Rectal smooth muscle tissue (tissue), 1 donor: ENCODE data around the gene COBL.

ENCODE experiments used
- H3K27ac ChIP-seq: one replicate; pipeline ENCODE4 v1.7.0; 2013; ENCODE audit warnings: low read depth, low read length, inconsistent platforms
- H3K27me3 ChIP-seq: one replicate; pipeline ENCODE4 v1.7.0; 2013; ENCODE audit warnings: low read length; ENCODE audit not compliant: control insufficient read depth, insufficient read depth
- H3K36me3 ChIP-seq: one replicate; pipeline ENCODE4 v1.7.0; 2013; ENCODE audit warnings: low read length; ENCODE audit not compliant: control insufficient read depth, insufficient read depth
- H3K4me1 ChIP-seq: one replicate; pipeline ENCODE4 v1.7.0; 2013; ENCODE audit warnings: low read length; ENCODE audit not compliant: control insufficient read depth, insufficient read depth
- H3K4me3 ChIP-seq: one replicate; pipeline ENCODE4 v1.7.0; 2013; ENCODE audit warnings: low read length
- H3K9ac ChIP-seq: one replicate; pipeline ENCODE4 v1.7.0; 2013; ENCODE audit warnings: low read length

The COBL gene

DNA sequence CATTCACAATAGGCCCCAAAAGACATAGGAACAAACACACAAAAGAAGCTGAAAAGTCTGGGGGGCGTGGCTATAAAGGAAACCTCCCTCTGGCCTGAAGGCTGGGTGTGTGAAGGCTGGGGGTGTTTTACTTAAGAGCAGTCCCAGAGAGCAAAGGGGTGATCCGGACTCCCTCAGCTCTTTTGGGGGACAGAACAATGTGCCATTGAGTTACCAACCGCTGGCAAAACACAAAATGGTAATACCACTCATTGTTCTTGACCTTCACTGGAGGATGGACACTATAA, 189.0 kb downstream of the COBL start:
- Histone ChIP-seq H3K4me3 (no peak overlapping the region), H3K4me1 (no peaks in the 10 kb centered on the region), H3K27ac (no peak overlapping the region)

DNA sequence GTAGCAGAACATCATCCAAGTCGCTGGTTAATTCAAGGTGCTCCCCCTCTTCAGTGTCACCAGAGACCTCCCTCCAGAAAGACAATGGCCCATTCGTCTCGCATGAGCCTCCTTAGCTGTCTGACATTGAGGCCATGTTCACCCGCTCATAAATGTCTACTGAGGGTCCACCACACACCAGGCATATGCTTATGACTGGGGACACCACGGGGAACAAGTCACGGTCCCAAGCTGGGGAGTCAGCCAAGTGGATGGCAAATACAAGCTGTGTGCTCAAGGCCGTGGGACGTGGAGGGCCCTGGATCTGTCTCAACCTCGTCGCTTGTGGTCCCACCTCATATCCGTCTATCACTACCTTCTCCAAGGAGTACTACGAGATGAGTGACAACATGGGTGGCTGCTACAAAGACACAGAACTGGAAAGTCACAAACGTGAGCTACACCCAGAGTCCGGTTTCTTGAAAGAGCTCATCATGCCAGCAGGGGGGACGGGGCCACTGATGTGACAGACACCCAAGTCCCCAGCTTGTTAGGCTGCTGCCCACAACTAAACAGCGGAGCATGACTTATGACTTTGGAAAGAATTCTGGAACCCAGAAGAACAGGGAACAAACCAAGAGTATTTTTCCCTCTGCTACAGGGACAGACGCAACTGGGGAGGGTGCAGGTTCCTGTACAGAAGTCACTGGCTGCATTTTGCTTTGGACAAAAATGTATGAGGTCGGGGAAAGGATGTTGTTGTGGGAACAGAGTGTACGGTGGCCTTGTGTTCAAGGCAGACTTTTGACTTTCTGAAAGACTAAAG, 189.6 kb downstream of the COBL start:
- H3K4me3 ChIP-seq = no peak overlapping the region
- no peaks in the 10 kb centered on the region for H3K4me1 ChIP-seq
- H3K27ac ChIP-seq = no peak overlapping the region
- H3K27me3 ChIP-seq = no peaks in the 10 kb centered on the region
- H3K36me3 ChIP-seq = no peaks in the 10 kb centered on the region
- H3K9ac ChIP-seq = no peak overlapping the region

More for the DNA sequence above, 189.0 kb downstream of the COBL start:
- no peaks in the 10 kb centered on the region for H3K27me3 ChIP-seq
- H3K9ac ChIP-seq = no peak overlapping the region
- no peaks in the 10 kb centered on the region for H3K36me3 ChIP-seq

- no peaks in the 10 kb centered on the region for H3K36me3 ChIP-seq
- H3K27me3 ChIP-seq = no peaks in the 10 kb centered on the region
- H3K4me3 ChIP-seq = no peak overlapping the region
- no peak overlapping the region for H3K9ac ChIP-seq
- H3K4me1 ChIP-seq = no peaks in the 10 kb centered on the region
- no peak overlapping the region for H3K27ac ChIP-seq
These were observed 190.3 kb downstream of the COBL start for GRCh38 chr7:51126324-51126723.

GRCh38 chr7:51124321-51124720, 192.3 kb downstream of the COBL start:
- Histone ChIP-seq H3K27me3 (no peaks in the 10 kb centered on the region), H3K4me3 (no peak overlapping the region), H3K4me1 (no peaks in the 10 kb centered on the region), H3K27ac (no peak overlapping the region), H3K36me3 (no peaks in the 10 kb centered on the region), H3K9ac (no peak overlapping the region)

GRCh38 chr7:51123322-51124019, 193.1 kb downstream of the COBL start:
- no peaks in the 10 kb centered on the region for H3K36me3 ChIP-seq
- no peak overlapping the region for H3K4me3 ChIP-seq
- no peak overlapping the region for H3K27ac ChIP-seq
- no peaks in the 10 kb centered on the region for H3K27me3 ChIP-seq
- no peak overlapping the region for H3K9ac ChIP-seq
- H3K4me1 ChIP-seq = no peaks in the 10 kb centered on the region

GRCh38 chr7:51121931-51122425, 194.6 kb downstream of the COBL start:
- Histone ChIP-seq H3K4me3 (no peak overlapping the region), H3K27me3 (no peaks in the 10 kb centered on the region), H3K27ac (no peak overlapping the region)

GRCh38 chr7:51121036-51121790, 195.4 kb downstream of the COBL start:
- no peaks in the 10 kb centered on the region for H3K27me3 ChIP-seq
- H3K27ac ChIP-seq = no peak overlapping the region
- no peak overlapping the region for H3K4me3 ChIP-seq

More at GRCh38 chr7:51121931-51122425, 194.6 kb downstream of the COBL start:
- H3K9ac ChIP-seq = no peak overlapping the region
- no peaks in the 10 kb centered on the region for H3K36me3 ChIP-seq
- no peaks in the 10 kb centered on the region for H3K4me1 ChIP-seq

DNA sequence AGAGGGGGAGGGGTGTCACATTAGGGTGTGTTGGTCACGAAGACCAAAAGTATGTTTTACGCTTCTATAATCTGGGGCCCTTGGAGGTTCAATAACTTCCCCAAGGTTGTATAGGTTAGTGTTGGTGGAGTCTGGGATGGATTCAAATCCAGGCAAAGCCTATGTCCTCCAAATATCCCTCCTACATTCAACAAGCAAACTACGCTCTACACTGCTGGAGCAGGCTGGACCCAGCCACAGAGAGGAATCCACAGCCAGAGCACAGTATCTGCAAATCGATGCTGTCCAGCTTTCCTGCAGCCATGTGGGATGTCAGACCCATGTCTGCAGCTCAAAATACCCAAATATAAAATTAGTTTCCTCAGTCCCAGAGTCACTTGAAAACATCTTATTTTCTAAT, 198.0 kb downstream of the COBL start:
- Histone ChIP-seq H3K36me3 (no peaks in the 10 kb centered on the region), H3K27ac (no peak overlapping the region), H3K4me3 (no peak overlapping the region)

More at GRCh38 chr7:51121036-51121790, 195.4 kb downstream of the COBL start:
- Histone ChIP-seq H3K36me3 (no peaks in the 10 kb centered on the region), H3K4me1 (no peaks in the 10 kb centered on the region), H3K9ac (no peak overlapping the region)

GRCh38 chr7:51114501-51114900, 202.1 kb downstream of the COBL start:
- no peaks in the 10 kb centered on the region for H3K4me1 ChIP-seq
- no peaks in the 10 kb centered on the region for H3K27me3 ChIP-seq
- H3K9ac ChIP-seq = no peak overlapping the region
- no peak overlapping the region for H3K4me3 ChIP-seq
- H3K36me3 ChIP-seq = no peaks in the 10 kb centered on the region
- H3K27ac ChIP-seq = no peak overlapping the region

More for the DNA sequence above, 198.0 kb downstream of the COBL start:
- H3K27me3 ChIP-seq = no peaks in the 10 kb centered on the region
- H3K9ac ChIP-seq = no peak overlapping the region
- H3K4me1 ChIP-seq = no peaks in the 10 kb centered on the region

GRCh38 chr7:51113962-51114361, 202.6 kb downstream of the COBL start:
- no peaks in the 10 kb centered on the region for H3K27me3 ChIP-seq
- H3K36me3 ChIP-seq = no peaks in the 10 kb centered on the region
- no peaks in the 10 kb centered on the region for H3K4me1 ChIP-seq
- no peak overlapping the region for H3K9ac ChIP-seq
- H3K27ac ChIP-seq = no peak overlapping the region
- H3K4me3 ChIP-seq = no peak overlapping the region

GRCh38 chr7:51113560-51113959, 203.0 kb downstream of the COBL start:
- H3K4me1 ChIP-seq = no peaks in the 10 kb centered on the region
- no peak overlapping the region for H3K4me3 ChIP-seq
- H3K36me3 ChIP-seq = no peaks in the 10 kb centered on the region
- H3K27ac ChIP-seq = no peak overlapping the region
- H3K27me3 ChIP-seq = no peaks in the 10 kb centered on the region
- H3K9ac ChIP-seq = no peak overlapping the region

DNA sequence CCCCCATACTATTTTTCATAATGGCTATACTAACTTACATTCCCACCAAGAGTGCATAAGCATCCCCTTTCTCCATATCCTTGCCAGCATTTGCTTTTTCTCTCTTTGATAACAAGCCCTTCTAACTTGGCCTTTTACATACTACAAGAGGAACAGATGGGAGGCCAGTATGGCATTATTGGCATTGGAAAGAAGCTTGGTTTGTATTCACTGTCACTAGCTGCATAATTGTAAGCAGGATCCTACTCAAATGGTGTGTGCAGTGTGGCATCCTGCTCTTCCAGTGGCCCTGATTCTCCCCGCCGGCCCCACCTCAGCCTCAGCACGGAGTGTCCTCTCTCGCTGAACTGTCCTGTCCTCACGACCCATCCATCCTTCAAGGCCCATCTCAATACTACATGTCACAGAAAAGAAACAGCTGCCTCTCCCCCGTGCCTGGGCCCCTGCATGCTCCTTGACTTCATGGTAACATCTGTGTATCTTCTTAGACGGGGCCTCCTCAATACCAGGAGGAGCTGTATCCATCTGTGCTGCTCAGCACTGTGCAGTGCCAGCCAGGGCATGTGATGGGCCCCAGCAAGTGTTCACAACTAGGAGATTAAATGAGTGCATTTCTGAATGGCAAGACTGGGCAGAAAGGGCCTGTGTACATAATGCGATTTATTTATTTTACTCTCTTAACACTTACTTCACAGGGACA, 205.2 kb downstream of the COBL start:
- Histone ChIP-seq H3K9ac (no peak overlapping the region), H3K36me3 (no peaks in the 10 kb centered on the region), H3K27me3 (no peaks in the 10 kb centered on the region), H3K4me1 (no peaks in the 10 kb centered on the region), H3K4me3 (no peak overlapping the region), H3K27ac (no peak overlapping the region)
